Measurements from ENCODE around the gene RPL39L.

RPL39L gene

DNA sequence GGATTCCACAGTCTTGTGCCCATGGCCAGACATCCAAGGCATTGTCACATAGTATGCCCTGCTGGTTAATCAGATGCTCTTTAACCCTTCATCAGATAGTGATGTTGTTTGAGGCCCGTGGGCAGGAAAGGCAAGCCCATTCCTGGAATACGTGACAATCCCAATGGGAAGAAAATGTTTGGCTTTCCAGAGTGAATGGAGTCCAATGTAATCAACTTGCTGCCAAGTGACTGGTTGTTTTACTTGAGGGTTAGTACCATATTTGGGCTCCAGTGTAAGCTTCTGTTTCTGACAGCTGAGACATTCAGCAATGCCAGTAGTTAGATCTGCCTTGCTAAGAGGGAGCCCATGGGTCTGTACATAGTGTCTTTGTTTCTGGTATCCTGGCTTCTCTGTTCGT, 31.3 kb downstream of the RPL39L start:
- H3K4me1 ChIP-seq (ENCODE audit: low read depth, poor library complexity, severe bottlenecking) = peaks cover 19% of the 10 kb centered on the region
- H3K4me3 ChIP-seq (IDR thresholded peaks at IDR 0.05; ENCODE audit: insufficient read depth, low read depth, low read length) = no peak overlapping the region
- no peak overlapping the region for H3K9ac ChIP-seq
- H3K27ac ChIP-seq = no peak overlapping the region
- no peaks in the 10 kb centered on the region for H3K36me3 ChIP-seq (ENCODE audit: insufficient read depth)
- no peak overlapping the region for H2AFZ ChIP-seq (ENCODE audit: low read depth)
- no peak overlapping the region for H3K4me2 ChIP-seq
- no peaks in the 10 kb centered on the region for H4K20me1 ChIP-seq (ENCODE audit: insufficient read depth)
- TF ChIP-seq, protein P1, sequence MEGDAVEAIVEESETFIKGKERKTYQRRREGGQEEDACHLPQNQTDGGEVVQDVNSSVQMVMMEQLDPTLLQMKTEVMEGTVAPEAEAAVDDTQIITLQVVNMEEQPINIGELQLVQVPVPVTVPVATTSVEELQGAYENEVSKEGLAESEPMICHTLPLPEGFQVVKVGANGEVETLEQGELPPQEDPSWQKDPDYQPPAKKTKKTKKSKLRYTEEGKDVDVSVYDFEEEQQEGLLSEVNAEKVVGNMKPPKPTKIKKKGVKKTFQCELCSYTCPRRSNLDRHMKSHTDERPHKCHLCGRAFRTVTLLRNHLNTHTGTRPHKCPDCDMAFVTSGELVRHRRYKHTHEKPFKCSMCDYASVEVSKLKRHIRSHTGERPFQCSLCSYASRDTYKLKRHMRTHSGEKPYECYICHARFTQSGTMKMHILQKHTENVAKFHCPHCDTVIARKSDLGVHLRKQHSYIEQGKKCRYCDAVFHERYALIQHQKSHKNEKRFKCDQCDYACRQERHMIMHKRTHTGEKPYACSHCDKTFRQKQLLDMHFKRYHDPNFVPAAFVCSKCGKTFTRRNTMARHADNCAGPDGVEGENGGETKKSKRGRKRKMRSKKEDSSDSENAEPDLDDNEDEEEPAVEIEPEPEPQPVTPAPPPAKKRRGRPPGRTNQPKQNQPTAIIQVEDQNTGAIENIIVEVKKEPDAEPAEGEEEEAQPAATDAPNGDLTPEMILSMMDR (conservative IDR thresholded peaks at IDR 0.05; ENCODE audit: low read depth, low read length) = no peak
- H3K27me3 ChIP-seq (ENCODE audit: insufficient read depth, low read depth) = no peaks in the 10 kb centered on the region
- H3K79me2 ChIP-seq (ENCODE audit: insufficient read depth, low read depth) = no peaks in the 10 kb centered on the region

DNA sequence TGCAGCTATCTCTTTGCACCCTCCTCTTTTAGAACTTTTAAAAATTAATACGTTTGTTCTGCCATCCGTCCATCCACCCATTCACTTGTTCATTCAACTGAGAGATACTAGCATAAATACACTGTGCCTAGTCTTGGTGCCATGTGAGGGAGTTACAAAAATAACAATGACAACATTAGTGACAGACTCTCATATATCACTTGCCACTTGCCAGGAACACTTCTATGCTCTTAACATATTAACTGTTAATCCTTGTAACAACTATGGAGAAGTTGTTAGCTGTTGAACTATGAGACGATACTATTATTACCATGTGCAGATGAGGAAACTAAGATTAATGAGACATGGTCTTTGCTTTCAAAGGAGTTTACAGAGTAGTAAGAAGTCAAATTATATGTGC, 33.6 kb downstream of the RPL39L start:
- Histone ChIP-seq H3K4me1 (ENCODE audit: low read depth, poor library complexity, severe bottlenecking) (peaks cover 39% of the 10 kb centered on the region), H3K9ac (no peak overlapping the region), H2AFZ (ENCODE audit: low read depth) (no peak overlapping the region), H3K36me3 (ENCODE audit: insufficient read depth) (no peaks in the 10 kb centered on the region), H3K27ac (no peak overlapping the region), H3K79me2 (ENCODE audit: insufficient read depth, low read depth) (no peaks in the 10 kb centered on the region), H3K4me2 (no peak overlapping the region), H3K4me3 (IDR thresholded peaks at IDR 0.05; ENCODE audit: insufficient read depth, low read depth, low read length) (no peak overlapping the region), H4K20me1 (ENCODE audit: insufficient read depth) (no peaks in the 10 kb centered on the region), H3K27me3 (ENCODE audit: insufficient read depth, low read depth) (no peaks in the 10 kb centered on the region)
- TF ChIP-seq, protein P1 (conservative IDR thresholded peaks at IDR 0.05; ENCODE audit: low read depth, low read length) = no peak

DNA sequence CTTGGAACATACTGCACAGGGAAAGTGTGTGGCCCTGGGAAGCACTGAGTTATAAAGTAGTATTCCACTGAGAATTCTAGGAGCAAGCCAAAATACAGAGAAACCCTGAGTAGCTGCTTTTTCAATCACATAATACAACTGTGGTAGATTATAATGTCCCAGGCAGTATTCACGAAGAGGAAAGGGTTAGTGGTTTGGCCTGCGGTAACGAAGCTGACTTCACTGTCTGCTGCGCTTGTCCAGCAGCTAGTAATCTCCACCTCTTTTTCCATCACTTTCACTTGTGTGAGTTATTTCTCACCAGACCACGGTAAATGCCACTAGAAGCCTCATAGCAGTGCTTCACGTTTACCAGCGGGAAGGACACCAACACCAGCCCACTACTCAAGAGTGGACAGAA, 34.4 kb downstream of the RPL39L start:
- no peak overlapping the region for H3K27ac ChIP-seq
- H3K27me3 ChIP-seq (ENCODE audit: insufficient read depth, low read depth) = no peaks in the 10 kb centered on the region
- H3K36me3 ChIP-seq (ENCODE audit: insufficient read depth) = no peaks in the 10 kb centered on the region
- TF ChIP-seq, protein P1 (conservative IDR thresholded peaks at IDR 0.05; ENCODE audit: low read depth, low read length) = no peak
- H3K79me2 ChIP-seq (ENCODE audit: insufficient read depth, low read depth) = no peaks in the 10 kb centered on the region
- H3K9ac ChIP-seq = no peak overlapping the region
- H3K4me1 ChIP-seq (ENCODE audit: low read depth, poor library complexity, severe bottlenecking) = peaks cover 37% of the 10 kb centered on the region
- H2AFZ ChIP-seq (ENCODE audit: low read depth) = no peak overlapping the region
- H4K20me1 ChIP-seq (ENCODE audit: insufficient read depth) = no peaks in the 10 kb centered on the region
- H3K4me3 ChIP-seq (IDR thresholded peaks at IDR 0.05; ENCODE audit: insufficient read depth, low read depth, low read length) = no peak overlapping the region
- no peak overlapping the region for H3K4me2 ChIP-seq

DNA sequence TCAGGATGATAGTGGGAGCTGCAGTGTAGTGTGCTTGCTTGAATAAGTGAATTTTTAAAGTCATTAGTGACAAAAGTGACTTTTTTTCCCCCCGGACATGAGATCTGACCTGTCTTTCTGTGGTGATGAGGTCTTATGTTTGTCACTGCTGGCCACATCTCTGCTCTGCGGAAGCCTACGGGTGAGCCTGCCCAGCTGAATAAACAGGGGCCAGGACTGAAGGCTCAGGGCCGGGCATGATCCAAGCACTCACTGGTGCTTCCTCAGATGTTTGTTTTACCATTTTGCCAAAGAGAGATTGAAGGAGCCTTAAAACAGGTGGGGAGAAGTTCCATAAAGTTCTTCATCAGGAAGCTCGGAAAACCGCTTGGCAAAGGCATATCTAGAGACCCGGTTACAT, 35.0 kb downstream of the RPL39L start:
- no peaks in the 10 kb centered on the region for H4K20me1 ChIP-seq (ENCODE audit: insufficient read depth)
- no peak overlapping the region for H3K9ac ChIP-seq
- H3K4me2 ChIP-seq = no peak overlapping the region

More for the DNA sequence above, 35.0 kb downstream of the RPL39L start:
- H3K4me3 ChIP-seq (IDR thresholded peaks at IDR 0.05; ENCODE audit: insufficient read depth, low read depth, low read length) = no peak overlapping the region
- peaks cover 32% of the 10 kb centered on the region for H3K4me1 ChIP-seq (ENCODE audit: low read depth, poor library complexity, severe bottlenecking)
- no peak overlapping the region for H3K27ac ChIP-seq
- H3K27me3 ChIP-seq (ENCODE audit: insufficient read depth, low read depth) = no peaks in the 10 kb centered on the region
- no peak overlapping the region for H2AFZ ChIP-seq (ENCODE audit: low read depth)
- TF ChIP-seq, protein P1 (conservative IDR thresholded peaks at IDR 0.05; ENCODE audit: low read depth, low read length) = no peak
- no peaks in the 10 kb centered on the region for H3K36me3 ChIP-seq (ENCODE audit: insufficient read depth)
- H3K79me2 ChIP-seq (ENCODE audit: insufficient read depth, low read depth) = no peaks in the 10 kb centered on the region
